T-helper 1 cell (primary cell): Measurements from ENCODE around the gene SFTPA2.
A peak's percentile ranks its signal among the peaks of the same experiment; 100 is the strongest.
"Not testable (repeated sequence)": the region's sequence is repeated elsewhere in the genome, so short reads cannot be mapped to it uniquely, and the experiment has no call there.

Experiments
- DNase-seq, 5 donors: peaks; one replicate each; pipeline ENCODE4 v3.0.0-alpha.2; 2012 to 2020

Gene SFTPA2

DNA sequence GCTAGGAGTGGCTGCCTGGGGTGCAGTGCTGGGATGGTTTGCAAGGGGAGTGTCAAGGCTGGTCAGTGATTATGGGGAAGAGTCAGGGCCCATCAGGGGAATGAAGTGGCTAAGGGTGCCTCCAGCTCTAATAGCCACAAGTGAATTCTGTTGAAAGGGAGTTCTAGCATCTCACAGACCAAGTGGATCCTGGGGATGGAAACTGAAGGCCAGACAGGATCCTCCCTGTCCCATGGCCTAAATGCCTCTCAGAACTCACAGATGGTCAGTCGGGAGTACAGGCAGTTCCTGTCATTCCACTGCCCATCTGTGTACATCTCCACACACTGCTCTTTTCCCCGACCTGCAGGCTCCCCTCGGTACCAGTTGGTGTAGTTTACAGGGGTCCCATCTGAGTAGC is 3.2 kb downstream of the SFTPA2 start:
- not testable (repeated sequence) for DNase-seq

DNA sequence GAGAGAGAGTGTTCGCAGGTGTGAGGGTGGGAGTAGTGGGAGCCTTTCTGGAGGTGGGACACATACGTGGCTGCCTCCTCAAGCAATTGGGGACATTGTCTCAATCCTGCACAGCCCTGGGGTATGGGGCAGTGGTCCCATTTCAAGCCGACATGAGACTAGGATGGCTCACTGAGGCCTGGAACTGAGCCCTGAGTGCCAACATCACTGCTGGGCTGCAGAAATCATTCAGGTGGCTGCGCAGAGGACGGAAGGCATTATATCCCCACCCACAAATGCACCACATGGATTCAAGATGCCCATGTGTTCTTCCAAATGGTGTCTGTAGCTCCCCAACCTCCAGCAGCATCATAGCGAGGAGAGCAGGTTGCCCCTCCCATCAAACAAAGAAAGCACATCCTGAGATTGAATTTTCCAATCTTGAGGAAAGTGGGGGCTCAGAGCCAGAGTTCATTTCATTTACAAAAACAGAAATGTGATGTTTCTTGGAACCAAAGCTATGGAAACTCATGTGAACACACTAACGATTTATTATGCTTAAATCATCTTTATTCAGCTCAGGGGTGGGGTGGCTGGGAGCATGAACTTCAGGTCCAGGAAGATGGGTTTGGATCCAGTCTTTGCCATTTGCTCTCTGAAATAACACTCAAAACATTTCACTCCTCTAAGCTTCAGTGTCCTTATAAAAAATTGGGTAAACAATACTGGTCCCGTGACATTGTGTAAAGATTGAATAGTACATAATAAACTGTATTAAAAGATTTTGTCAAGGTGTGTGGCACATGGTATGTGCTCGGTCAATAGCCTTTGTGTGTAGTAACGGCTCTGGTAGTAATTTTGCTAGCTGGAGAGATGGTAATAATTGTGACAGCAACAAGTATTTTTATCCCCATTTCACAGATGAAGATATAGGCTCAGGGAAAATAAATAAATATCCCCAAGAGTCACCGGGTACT is 4.6 kb downstream of the SFTPA2 start:
- DNase-seq: no peak

DNA sequence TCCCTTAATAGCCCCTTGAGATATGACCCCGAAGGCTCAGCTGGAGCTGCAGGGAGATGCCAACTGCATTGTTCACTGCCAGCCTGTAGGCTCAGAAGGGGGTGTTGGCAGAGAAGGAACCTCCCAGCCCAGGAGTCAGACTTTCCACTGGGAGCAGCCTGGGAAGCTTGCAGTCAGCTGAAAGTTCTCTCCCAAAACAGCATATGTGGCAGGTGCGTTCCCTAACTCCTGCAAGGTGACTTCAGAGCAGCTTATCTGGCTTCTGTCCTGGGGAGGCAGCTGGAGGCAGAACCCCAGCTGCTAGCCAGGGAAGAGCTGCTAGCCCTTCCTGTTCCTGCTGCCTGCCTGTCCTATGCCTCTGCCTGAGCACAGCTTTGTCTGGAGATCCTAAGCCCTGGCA is 8.1 kb downstream of the SFTPA2 start:
- no peak for DNase-seq

DNA sequence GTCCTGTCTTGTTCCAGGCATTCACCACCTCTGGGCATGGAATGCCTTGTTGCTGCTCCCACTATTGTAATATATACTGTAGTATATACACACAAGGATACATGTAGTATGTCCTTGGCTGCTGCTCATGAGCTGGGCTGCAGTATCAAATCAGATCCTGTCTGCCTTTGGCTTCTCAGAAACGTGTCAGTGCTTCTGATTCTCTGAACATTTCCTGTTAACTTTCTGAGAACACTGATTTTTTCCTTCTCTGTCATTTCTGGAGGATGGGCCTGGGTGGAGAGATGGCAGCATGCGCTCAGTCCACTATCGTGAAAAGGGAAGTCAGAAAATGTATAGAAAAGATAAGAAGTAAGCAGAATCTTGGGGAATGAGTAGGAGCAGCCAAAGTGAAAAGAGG is 12.2 kb downstream of the SFTPA2 start:
- peak in 1 of 5 donors; percentile 88 for DNase-seq

DNA sequence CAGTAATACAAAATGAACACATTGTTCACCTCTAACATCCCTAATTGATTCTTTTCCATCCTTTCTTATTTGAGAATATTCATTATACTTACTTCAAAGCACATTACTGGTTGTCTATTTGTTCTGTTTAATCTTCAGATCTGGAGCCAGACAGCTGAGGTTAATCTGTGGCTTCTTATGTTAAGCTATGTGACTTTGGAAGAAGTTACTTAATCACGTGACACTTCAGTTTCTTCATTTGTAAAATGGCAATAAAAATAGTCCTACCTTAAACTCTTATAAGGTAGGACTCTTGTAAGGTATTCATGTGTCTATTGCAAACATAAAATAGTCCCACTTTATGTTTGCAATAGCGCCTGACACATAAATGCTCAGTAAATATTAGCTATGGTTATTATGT is 13.1 kb downstream of the SFTPA2 start:
- peak in 1 of 5 donors; percentile 32 for DNase-seq

DNA sequence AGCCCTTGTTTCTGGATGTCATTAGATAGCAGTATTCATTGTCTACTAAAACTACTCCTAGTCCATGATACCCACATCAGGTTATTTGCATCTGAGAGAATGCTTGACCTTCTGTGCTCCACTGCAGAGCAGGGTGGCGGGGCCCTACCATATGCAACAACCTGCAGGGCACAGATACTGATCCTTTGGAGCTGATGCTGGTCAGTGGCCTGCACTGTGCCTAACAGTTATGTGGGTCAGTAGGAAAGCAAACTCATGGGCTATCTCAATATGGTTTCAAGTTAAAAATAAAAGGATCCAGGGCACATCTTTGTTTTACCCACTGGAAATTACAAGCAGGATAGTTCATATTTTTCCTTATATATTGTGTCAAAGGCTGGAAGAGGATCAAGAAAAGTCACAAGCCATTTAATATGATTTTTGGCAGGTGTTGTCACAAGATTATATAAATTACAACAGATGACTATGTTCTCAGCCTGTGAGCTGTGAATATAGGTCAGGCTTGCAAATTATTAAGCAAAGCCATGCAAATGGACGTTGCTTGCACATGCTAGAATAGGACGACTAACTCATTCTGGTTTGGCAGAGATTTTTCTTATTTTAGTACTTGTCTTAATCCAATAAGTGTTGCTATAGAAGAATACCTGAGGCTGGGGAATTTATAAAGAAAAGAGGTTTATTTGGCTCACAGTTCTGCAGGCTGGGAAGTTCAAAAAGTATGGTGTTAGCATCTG is 15.1 kb downstream of the SFTPA2 start:
- DNase-seq: not testable (repeated sequence)

DNA sequence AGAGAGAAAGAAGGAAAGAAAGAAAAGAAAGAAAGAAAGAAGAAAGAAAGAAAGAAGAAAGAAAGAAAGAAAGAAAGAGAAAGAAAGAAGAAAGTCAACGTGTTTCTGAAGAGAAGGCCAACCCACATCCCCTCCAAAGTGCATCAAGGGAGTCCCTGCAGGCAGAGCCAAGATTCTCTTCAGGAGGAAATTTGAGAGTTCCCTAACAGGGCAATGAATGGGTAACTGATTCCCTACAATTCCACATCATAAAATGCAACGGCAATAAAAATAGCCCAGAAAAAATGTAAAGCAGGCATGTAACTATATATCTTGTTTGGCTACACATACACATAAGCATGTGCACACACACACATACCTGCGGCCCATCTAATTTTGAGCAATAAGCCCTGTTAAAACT is 15.8 kb downstream of the SFTPA2 start:
- DNase-seq: not testable (repeated sequence)

DNA sequence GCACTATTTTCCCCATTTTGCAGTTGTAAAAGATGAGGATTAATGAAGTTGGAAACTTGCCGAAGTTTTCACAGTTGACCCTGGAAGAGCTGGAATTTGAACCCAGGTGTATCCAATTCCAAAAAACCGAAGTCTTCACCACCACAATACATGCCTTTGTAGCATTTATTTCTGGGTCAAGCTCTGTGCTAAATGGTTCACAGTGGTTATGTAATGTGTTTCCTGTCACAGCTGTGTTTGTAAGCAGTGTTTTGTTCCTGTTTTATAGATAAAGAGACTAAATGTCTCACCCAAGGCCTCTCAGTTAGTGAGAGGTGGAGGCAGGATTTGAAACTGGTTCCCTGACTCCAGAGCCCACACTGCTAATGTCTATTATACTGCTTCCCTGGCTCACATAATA is 17.6 kb downstream of the SFTPA2 start:
- DNase-seq: peak in 1 of 5 donors; percentile 42

DNA sequence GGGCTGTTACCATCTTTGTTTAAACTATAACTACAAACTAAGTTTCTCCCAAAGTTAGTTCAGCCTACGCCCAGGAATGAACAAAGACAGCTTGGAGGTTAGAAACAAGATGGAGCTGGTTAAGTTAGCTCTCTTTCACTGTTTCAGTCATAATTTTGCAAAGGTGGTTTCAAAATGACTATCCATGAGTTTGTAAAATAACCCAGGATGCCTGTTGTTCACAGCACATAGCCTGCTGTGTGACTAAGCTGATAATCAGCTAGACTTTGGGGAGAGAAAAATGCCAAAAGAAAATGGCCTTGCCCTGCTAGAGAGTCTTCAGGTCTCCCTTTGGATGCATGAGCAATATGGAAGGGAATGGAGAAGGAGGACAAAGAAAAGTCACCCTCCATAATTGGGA is 19.3 kb downstream of the SFTPA2 start:
- DNase-seq: peak in 1 of 5 donors; percentile 75

DNA sequence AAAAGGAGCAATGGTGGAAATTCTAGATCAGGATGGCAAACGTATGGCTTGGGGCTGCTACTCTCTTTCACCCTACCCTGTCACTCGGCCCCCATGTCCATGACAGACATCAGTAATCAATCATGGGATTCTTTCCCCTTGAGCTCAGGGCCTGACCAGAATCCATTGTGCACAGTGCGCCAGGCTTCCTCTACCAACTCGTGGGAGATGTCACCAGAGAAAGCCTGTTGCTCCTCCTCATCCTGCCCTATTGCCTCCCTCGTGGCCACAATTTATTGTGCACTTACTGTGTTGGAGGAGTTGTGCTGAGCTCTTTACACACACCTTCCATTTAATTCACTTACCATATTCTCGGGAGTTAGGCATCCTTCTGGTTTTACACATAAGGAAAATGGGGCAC is 21.9 kb downstream of the SFTPA2 start:
- not testable (repeated sequence) for DNase-seq

DNA sequence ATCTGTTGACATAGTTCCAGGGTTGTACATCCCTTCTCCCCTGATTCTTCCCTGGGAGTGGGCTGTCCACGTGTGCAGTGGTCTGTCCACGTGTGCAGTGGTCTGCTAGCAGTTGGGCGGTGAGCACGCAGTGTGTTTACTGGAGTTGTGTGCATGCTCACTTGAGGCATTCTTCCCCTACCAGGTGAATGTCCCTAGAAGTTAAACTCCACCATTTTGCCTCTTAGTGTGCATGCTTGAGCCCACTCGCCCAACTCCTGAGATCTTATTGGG is 26.4 kb downstream of the SFTPA2 start:
- not testable (repeated sequence) for DNase-seq

DNA sequence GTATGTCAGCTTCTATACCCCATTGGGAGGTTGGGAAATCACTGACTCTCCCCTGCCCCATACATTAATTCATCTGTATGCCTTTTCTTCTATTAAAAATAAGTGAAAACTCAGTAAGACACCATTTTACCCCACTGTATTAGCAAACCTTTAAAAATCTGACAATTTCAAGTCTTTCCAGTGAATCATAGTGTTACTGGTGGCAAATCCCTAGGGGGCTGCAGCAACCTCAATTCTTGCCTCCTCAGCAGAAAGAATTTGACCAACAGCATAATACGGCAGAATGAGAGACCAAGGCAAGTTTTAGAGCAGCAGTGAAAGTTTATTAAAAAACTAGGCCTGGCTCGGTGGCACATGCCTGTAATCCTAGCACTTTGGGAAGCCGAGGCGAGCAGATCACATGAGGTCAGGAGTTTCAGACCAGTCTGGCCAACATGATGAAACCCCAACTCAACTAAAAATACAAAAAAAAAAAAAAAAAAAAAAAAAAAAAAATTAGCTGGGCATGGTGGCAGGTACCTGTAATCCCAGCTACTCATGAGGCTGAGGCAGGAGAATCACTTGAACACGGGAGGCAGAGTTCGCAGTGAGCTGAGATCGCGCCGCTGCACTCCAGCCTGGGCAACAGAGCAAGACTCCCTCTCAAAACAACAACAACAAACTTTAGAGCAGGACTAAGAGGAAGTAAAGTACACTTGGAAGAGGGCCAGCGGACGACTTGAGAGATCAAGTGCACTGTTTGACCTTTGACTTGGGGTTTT is 26.9 kb downstream of the SFTPA2 start:
- DNase-seq: not testable (repeated sequence)

DNA sequence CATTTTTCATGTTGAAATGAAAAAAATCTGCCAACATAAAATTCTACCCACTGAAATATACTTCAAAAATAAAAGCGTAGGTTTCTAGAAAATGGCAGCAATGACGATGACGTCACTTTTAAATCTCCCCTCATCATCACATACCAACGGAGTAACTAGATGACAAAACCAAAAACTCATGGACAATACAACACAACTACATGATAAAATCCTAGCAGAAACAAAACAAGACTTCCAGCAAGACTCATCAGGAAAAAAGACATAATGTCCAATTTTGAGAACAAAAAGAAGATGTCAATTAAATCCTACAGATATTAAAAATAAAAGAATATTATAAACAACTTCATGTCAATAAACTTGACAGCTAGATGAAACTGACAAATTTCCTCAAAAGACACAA is 31.9 kb downstream of the SFTPA2 start:
- DNase-seq: not testable (repeated sequence)

DNA sequence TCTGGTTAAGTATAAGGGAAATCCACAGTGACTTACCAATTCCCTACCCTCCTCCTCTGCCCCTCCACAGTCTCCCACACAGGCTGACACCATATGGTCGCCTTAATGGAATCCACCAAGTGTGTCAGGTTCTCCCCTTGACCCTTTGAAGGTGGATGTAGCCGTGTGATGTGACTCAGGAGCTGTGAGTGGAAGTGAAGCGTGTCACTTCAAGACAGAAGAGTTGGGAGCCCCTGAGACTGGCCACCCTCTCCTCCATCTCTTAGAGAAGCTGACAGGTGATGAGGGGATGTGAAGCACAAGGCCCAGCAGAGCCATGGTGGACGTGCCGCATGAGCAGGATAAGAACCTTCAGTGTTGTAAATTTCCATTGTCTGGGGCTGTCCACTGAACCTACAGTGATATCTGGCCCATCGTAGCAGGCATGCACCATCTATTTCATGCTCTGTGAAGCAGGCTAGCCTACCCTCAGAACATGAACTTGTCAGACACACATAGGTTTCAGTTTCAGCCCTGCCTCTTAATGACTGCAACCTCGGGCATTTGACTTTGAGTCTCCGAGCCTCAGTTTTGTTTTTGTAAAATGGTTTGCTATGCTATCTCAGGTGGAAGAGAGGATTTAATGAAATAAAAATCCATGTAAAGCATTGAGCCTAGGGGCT is 35.0 kb downstream of the SFTPA2 start:
- not testable (repeated sequence) for DNase-seq

DNA sequence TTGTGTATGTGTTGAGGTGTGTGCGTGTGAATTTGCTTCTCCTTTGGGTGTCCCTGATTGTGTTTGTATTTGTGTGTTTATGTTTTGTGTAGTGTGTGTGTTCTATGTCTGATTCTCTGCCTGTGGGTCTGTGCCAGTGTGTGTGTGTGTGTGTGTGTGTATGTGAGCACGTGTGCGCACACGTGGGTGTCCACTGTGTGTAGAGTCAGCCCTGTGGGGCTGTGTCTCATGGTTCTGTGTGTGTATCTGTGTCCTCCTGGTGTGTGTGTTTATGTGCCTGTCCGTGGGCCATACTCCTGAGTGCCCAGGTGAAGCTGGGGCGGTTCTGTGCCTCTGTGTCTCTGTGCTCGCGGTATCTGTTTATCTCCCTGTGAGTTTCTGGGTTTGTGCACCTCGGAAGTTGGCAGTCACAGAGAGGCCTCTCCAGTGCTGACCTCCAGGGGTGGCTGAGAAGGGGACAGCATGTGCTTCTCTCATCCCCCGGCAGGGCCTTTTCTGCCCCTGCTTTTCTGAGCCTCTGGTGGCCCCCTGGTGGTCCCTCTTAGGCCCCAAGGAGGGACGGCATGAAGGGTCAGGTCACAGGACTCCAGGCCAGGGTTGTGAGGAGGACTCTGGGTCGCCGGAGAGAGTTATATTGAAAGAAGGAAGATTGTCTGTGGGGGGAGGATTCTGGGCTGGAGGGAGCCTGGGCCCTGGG is 36.9 kb downstream of the SFTPA2 start:
- DNase-seq: not testable (repeated sequence)

DNA sequence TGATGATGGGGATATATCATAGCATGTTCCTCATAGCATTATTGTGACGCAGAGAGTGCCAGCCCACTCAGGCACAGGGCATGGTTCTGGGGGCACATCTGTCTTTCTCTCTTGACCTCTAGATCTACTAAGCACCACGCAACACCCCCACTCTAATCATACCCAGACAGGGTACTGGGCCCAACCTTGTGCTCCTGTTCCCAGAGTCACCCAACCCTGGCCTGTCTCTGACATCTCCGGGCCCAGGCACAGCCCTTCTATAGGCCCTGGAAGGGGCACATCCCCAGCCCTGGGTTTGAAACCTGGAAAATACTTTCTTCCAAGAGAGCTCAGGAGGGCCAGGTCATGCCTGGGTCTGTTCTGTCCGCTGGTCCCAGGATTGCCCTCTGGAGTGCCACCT is 37.7 kb downstream of the SFTPA2 start:
- not testable (repeated sequence) for DNase-seq

DNA sequence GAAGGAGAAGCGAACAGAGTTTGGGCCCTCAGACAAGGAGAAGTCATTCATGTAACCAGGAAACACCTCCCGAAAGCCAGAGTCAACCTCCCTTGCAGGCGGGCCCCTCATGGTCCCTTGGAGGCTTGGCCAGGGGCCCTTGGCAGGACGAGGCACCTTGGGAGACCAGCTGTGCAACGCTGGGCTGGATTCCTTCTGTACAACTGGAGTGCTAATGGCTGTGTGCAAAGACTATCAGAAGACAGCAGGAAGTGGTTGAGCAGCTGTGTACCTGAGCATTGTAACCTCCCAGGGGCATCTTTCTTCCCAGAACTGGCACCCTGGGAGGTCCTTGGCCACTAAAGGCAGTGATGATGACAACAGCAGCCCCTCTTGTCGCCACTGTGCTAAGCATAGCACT is 38.5 kb downstream of the SFTPA2 start:
- DNase-seq: peak in 1 of 5 donors; percentile 28

DNA sequence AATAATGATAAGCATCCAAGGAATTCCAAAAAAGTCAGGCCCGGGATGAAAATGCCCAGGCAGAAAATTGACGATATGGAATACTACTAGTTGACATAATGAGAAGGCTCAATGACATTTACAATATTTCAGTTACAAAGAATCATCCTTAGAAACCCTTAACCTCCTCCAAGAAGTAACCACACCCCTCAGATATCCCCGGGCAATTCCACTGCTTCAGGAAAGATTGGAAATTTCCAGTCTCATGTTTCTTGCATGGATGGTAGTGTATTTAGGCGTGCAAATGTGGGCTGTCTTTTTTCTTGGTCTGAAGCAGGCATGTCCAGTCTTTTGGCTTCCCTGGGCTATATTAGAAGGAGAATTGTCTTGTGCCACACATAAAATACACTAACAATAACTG is 42.6 kb downstream of the SFTPA2 start:
- not testable (repeated sequence) for DNase-seq

DNA sequence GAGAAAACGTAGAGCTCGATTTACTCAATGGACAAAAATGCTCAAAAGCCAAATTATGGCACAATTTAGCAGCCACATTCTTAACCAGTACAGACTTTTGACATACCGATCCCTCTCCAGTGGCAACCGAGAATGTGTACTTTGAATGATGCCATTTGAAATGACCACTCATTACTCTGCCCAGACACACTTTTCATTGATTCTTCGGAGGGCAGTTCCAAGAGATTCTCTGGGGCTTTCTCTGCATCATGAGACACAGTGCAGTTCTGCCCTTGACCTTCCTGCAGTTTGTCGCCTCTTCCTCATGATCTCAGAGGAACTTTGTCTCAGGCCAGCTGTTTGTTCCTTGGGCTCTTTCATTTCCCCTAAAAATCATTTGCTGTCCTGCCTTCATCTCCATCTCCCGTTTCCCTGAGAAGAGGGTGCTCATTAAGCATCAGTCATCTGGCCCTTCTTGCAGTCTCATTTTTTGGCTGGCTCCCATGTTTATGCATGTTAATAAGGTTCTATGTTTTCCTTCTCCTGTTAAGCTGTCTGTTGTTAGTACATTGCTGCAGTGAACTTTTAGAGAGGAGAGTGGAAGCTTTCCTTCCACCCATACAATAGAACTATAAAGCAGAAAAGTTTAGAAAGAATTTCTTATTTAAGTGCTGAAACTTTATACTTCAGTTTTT is 43.5 kb downstream of the SFTPA2 start:
- DNase-seq: not testable (repeated sequence)

DNA sequence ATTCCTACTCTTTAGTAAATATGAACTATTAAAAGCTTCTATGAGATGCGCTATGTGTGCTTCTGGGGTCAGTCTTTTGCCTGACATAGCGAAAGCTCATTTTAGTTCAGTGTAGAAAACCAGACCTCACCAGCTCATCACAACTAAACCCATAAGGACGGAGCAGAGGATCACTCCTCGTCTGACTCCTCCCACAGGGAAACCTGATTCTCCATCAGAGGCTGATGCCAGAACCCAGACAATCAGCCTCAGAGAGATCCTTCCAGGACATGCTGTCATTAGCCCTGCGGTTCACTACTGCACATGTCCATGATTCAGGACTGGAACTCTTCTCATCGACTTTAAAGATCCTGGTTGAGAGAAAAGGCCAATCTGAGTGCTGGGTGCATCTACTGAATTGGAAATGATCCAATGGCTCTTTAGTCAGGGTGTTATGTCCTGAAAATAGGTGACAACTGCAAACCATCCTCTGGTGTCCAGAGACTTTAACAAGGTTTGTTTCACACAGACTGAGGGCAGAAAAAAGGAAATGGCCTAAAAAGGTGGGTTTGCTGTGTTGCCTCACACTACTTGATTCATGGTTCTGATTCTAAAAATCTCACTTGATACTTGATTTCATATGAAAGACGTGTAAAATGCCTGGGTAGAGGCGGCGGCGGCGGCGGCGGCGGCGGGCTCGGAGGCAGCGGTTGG is 48.2 kb downstream of the SFTPA2 start, which contains the start of gene EIF5AL1:
Gene EIF5AL1 (plus strand): TSS at position 643 of the 693 bp plus-strand sequence. CDS start 117 bp downstream, outside the sequence.
- not testable (repeated sequence) for DNase-seq
